ENCODE data around the gene ADIPOQ.
"Not testable (repeated sequence)": the region's sequence is repeated elsewhere in the genome, so short reads cannot be mapped to it uniquely, and the experiment has no call there.

- not testable (repeated sequence) for TF ChIP-seq POLR2A, POLR2AphosphoS5, CTCF (IDR thresholded peaks at IDR 0.05)
These were observed 50.6 kb downstream of the ADIPOQ start for GRCh38 chr3:186893071-186893470.

Data from stomach (tissue), 4 donors.